ENCODE results near the gene GFRA1.

Gene GFRA1

GRCh38 chr10:116270771-116271592, 2.0 kb downstream of the GFRA1 start:
- no peak for DNase-seq (ENCODE audit: low spot score)

- no peak for DNase-seq (ENCODE audit: low spot score)
Measured at GRCh38 chr10:116270126-116270770, 2.8 kb downstream of the GFRA1 start.

- no peak for DNase-seq (ENCODE audit: low spot score)
Measured at GRCh38 chr10:116269619-116270018, 3.4 kb downstream of the GFRA1 start.

GRCh38 chr10:116268976-116269375, 4.0 kb downstream of the GFRA1 start:
- DNase-seq (ENCODE audit: low spot score): no peak

- no peak for DNase-seq (ENCODE audit: low spot score)
Measured at GRCh38 chr10:116265686-116266085, 7.3 kb downstream of the GFRA1 start.

- no peak for DNase-seq (ENCODE audit: low spot score)
Measured at GRCh38 chr10:116263870-116264655, 8.9 kb downstream of the GFRA1 start.

- DNase-seq (ENCODE audit: low spot score): no peak
Measured at GRCh38 chr10:116262678-116263077, 10.3 kb downstream of the GFRA1 start.

- no peak for DNase-seq (ENCODE audit: low spot score)
Measured at GRCh38 chr10:116260599-116260998, 12.4 kb downstream of the GFRA1 start.

- no peak for DNase-seq (ENCODE audit: low spot score)
Measured at GRCh38 chr10:116259638-116260037, 13.4 kb downstream of the GFRA1 start.

GRCh38 chr10:116257785-116258184, 15.2 kb downstream of the GFRA1 start:
- DNase-seq (ENCODE audit: low spot score): no peak

- no peak for DNase-seq (ENCODE audit: low spot score)
Measured at GRCh38 chr10:116256752-116257259, 16.2 kb downstream of the GFRA1 start.

GRCh38 chr10:116255886-116256751, 16.9 kb downstream of the GFRA1 start:
- DNase-seq (ENCODE audit: low spot score): no peak

- no peak for DNase-seq (ENCODE audit: low spot score)
Measured at GRCh38 chr10:116254422-116255155, 18.4 kb downstream of the GFRA1 start.

- DNase-seq (ENCODE audit: low spot score): no peak
Measured at GRCh38 chr10:116253716-116254115, 19.3 kb downstream of the GFRA1 start.

- no peak for DNase-seq (ENCODE audit: low spot score)
Measured at GRCh38 chr10:116251602-116252395, 21.2 kb downstream of the GFRA1 start.

GRCh38 chr10:116247691-116248090, 25.3 kb downstream of the GFRA1 start:
- no peak for DNase-seq (ENCODE audit: low spot score)

GRCh38 chr10:116246263-116246662, 26.7 kb downstream of the GFRA1 start:
- DNase-seq (ENCODE audit: low spot score): no peak

- no peak for DNase-seq (ENCODE audit: low spot score)
Measured at GRCh38 chr10:116245156-116245555, 27.9 kb downstream of the GFRA1 start.

GRCh38 chr10:116241642-116242410, 31.2 kb downstream of the GFRA1 start:
- DNase-seq (ENCODE audit: low spot score): no peak

All from hematopoietic multipotent progenitor cell treated with erythropoietin and hydrocortisone succinate and interleukin-3 and kit ligand, for 15 days (in vitro differentiated cells).